Activated CD4-positive, CD25-positive, alpha-beta regulatory T cell (primary cell): ENCODE measurements around the gene XYLT2.
"Not testable (repeated sequence)": the region's sequence is repeated elsewhere in the genome, so short reads cannot be mapped to it uniquely, and the experiment has no call there.

ENCODE experiments used
- DNase-seq, 4 experiments: peaks; one replicate each; lab custom pipeline; 2025; lab: John Stamatoyannopoulos, UW

XYLT2 gene

DNA sequence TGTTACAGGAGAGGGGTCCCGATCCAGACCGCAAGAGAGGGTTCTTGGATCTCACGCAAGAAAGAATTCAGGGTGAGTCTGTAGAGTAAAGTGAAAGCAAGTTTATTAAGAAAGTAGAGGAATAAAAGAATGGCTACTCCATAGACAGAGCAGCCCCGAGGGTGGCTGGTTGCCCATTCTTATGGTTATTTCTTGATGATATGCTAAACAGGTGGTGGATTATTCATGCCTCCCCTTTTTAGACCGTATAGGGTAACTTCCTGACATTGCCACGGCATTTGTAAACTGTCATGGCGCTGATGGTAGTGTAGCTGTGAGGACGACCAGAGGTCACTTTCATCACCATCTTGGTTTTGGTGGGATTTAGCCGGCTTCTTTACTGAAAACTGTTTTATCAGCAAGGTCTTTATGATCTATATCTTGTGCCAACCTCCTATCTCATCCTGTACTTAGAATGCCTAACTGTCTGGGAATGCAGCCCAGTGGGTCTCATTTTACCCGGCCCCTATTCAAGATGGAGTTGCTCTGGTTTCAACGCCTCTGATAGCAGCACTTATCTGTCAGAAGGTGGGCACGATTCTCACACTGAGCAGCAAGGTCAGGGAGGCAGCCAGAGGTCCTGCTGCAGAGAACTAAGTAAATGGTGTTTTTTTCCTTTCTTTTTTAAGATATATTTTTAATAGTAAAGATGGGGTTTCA lies 26.5 kb upstream of the XYLT2 start:
- no peak for DNase-seq

- DNase-seq = no peak
Measured at GRCh38 chr17:50322271-50322670, 23.7 kb upstream of the XYLT2 start.

- no peak for DNase-seq
Measured at GRCh38 chr17:50323060-50323459, 22.9 kb upstream of the XYLT2 start.

DNA sequence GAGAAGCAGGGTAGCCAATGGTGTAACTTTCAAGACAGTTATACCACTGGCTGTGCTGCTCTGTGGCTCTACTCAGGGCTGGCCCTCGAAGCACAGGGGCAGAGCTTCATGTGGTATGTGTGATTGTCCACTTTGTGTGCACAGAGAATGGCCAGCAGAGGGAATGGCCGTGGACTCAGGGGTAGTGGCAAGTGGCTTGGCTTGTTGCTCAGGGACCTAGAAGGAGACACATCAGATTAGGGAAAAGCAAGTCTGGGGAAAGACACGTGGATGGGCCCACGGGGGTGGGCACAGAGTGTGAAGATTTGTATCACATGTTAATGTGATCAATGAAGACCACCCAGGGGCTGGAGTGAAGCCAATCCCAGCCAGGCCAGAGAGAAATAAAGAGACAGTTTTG lies 20.0 kb upstream of the XYLT2 start:
- no peak for DNase-seq

GRCh38 chr17:50326831-50327364 lies 19.0 kb upstream of the XYLT2 start:
- no peak for DNase-seq

DNA sequence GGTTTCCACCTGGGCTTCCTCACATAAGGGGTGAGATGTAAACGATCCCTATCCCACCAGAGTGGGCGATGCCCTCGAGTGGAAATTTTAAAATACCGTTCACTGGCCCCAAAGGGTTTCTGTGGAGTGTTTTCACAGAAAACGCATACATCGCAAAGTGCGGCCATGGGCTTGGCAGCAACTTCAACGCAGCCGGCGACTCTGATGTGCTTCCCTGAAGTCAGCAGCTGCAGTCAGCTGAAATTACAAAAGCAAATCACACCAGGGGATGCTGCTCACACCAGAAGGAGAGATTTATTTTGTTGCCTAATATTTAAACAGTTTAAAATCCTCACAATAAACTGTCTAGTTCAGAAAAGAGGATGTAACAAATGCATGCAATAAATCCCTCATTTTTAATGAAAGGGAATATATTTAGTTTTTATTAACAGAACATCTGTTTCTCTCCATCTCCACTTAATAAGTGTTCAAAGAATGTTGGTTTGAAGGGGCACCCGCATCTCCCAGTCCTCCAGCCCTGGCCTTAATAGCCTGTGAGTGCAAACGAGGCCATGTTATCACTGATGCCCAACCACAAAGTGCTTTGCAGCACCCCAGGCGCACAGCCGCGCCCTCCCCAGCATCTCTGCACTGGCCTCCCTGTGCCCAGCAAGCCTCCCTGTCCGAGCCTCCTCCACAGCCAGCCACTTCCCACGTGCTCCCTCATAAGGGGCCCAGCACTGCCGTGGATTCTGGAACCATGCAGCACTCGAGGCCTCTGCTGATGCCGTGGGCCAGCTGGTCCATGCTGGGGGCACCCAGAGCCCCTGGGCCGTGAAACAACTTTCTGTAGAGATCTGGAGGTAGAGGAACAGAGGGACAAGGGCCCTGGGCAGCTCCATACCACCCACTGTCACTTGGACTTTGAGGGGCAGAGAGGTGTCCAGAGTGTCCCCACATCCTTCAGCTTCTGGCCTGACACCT lies 17.3 kb upstream of the XYLT2 start:
- no peak for DNase-seq

- no peak for DNase-seq
Measured at GRCh38 chr17:50329716-50330115, 16.2 kb upstream of the XYLT2 start.

DNA sequence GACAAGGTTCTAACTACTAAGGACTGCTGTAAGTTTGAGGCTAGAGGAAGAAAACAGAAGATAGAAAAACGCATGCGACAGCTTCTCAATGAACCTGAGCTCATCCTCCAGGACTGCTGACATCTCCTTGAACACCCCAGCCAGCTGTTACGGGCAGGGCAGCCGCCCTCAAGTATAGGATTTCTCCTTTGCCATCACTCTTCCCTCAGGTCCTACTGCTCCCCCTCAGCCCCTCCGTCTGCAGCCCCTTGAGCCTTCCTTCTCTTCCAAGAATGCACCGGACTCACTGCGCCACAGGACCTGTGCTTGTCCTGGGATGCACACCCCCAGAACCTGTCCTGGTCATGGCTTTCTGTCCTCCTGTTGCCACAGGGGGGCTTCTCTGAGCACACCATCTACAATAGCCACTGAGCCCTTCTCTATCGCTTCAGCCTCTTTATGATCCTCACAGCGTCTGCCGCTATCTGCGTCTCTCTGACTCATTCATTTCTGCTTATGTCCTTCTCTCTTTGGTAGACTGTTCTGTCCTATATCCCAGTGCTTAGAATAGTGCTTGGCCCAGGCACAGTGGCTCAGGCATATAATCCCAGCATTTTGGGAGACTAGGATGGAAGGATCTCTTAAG lies 15.7 kb upstream of the XYLT2 start:
- DNase-seq = no peak

DNA sequence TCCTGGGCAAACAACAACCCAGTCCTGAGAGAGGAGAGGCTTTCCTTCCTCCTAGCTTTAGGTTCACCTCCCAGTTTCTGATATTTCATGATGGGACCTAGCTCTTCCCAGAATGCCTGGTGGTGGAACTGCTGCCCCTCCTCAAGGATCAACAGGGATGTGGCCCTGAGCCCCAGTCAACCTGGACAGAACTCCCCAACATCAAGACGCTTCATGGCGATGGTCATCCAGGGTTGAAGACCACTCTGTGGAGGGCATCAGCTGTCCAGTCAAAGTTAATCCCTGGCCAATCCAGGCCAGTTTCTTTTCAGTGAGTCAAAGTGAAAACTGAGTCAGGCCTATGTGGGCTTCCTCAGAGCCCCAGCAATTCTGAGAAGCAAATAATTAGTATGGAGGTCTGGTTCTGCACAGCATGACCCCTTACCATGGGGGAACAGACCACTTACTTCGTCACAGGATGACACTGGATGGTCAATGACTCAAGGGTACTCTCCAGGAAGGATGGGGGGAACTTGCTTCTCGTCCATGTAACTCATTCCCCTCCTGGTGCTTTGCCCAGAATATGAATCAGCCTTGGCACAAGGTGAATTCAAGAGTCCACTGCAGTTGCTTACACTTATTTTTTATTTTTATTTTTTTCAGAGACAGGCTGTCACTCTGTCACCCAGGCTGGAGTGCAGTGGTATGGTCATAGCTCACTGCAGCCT lies 14.7 kb upstream of the XYLT2 start:
- DNase-seq = no peak

- DNase-seq = no peak
Measured at GRCh38 chr17:50332196-50332595, 13.7 kb upstream of the XYLT2 start.

DNA sequence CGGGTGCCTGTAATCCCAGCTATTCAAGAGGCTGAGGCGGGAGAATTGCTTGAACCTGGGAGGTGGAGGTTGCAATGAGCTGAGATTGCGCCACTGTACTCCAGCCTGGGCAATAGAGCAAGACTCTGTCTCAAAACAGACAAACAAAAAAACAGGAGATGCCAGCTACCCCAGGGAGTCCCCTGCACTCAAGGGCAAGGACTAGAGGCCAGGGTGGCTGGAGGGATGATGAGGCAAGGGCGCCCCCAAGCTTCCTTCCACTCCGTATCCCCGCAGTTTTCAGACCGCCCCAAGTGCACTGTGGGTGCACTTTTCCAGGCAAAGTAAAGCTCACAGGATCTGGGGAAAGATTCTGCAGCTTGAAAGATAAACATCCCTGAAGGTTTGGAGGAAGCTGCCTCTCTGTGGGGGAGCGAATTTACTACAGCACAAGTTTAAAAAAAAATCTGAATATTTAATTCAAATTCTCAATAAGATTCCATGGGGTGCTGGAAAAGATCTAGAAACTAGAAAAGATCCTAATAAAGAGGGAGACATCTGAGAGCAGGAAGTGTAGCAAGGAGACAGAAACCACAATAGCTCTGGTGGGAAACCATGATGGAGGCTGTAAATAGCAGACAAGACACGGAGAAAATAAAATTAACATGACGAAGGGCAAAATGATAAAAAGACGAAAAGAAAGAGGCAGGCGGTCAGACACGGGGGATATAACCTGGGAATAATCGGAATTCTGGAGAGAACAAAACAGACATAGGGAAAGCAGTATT lies 12.5 kb upstream of the XYLT2 start:
- DNase-seq = not testable (repeated sequence)

DNA sequence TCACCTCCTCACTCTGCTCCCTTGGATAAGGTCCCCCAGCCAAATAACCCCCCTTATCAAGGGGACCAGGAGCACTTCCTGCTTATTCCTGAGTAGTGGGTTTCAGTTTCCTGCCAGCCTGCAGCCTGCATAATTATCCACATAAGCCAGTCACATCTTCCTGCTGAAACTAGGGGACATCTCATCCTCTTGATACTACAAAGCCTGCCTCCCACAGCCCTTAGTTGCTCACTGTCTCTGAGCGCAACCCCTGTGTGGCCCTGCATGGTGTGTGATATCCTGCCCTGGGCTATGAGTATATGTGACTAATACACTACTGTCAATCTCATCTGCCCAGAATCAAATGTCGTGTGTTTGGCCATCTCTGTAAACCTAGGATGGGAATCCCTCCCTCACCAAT lies 8.0 kb upstream of the XYLT2 start:
- DNase-seq = no peak

DNA sequence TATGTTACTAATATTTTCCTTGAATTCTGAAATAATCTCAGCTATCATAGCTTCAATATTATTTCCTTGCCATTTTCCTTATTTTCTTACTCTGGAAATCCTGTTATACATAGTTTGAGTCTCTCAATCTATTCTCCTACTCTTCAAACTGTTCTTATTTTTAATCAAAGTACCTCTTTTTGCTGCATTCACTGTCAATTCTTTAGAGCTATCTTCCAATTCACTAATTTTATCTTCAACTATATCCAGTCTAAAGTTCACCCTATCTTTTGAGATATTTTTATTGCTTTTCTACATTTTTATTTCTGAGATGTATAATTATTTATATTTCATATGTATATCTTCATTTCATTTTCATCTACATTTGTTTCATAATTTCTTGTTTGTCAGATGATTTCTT lies 7.3 kb upstream of the XYLT2 start:
- DNase-seq = no peak

- no peak for DNase-seq
Measured at GRCh38 chr17:50339381-50339780, 6.5 kb upstream of the XYLT2 start.

DNA sequence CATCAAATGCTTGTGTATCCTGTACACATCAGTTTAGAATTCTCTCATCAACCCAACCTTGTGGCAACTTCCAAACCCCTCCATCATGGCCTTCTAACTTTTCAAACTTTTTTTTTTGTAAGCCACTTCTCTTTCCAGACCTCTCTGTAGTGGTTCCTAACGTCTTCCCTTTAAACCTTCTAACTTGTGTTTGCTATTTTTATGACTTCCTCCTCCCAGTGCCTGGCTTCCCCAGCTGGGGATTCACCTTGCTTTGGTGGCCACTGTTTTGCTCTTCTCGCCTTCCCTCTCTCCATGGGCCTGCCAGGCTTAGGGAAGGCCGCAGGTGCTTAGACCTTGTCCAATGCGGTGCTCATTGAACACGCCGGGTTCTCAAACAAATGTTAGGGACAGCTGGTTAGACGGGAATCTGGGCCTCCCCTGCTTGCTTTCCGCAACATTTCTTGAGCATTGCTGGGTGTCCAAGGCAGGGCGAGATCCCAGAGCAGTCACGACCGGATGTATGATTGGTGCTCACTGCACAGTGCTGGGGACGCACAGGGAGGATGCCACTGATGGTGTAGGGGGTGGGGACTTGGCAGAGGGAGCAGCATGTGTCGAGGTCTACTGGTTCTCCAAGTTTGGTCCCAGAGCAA lies 1.1 kb upstream of the XYLT2 start:
- DNase-seq = no peak

GRCh38 chr17:50346313-50347116 lies 589 bp downstream of the XYLT2 start:
- DNase-seq = peak in 3 of 4 experiments; percentile 48 to 70 (median 69)

GRCh38 chr17:50347117-50347893 lies 1.4 kb downstream of the XYLT2 start:
- peak in 1 of 4 experiments; percentile 21 for DNase-seq

GRCh38 chr17:50347894-50348291 lies 2.0 kb downstream of the XYLT2 start:
- no peak for DNase-seq
